Measurements from ENCODE around the gene NME7.

NME7 gene

DNA sequence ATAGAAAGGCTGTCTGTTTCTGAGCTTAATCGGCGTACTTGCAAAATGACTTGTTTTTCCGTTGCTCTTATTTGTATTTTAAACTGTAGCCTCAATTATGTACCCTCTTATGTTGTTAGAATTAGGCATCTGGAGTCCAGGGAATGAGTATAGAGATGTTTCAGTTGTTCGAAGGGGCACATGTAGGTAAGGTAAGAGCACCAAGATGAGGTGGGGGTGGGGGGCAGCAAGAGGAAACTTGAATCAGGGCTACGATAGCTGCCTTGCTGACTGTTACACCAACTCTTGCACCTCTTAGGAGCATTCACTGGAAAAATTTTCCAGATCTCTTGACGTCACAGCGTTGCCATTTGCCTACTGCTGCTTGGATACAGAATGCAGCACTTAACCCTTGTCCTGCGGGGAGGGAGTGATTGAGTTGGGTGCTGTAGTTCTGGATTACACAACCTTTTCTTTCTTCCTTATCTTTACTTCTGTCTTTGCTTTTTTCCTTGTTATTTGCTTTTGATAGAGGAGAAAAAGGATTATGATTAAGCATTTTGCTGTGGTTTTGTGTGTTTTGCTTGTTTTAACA lies 257.9 kb downstream of the NME7 start:
- peak; percentile 39 for DNase-seq (ENCODE audit: low read depth)
- H3K4me3 ChIP-seq (ENCODE audit: low read length) = peak overlapping the region; percentile 1; the same call in 1 of the 2 replicates
- no peak for TF ChIP-seq CTCF (conservative IDR thresholded peaks at IDR 0.05; ENCODE audit: low read length)

- peak overlapping the region; percentile 2 for H3K4me3 ChIP-seq (ENCODE audit: low read length)
- no peak for DNase-seq (ENCODE audit: low read depth)
- peak; percentile 19; the same call in 1 of the 2 replicates for TF ChIP-seq CTCF (conservative IDR thresholded peaks at IDR 0.05; ENCODE audit: low read length)
Observed at GRCh38 chr1:169108863-169109560, 258.6 kb downstream of the NME7 start.

DNA sequence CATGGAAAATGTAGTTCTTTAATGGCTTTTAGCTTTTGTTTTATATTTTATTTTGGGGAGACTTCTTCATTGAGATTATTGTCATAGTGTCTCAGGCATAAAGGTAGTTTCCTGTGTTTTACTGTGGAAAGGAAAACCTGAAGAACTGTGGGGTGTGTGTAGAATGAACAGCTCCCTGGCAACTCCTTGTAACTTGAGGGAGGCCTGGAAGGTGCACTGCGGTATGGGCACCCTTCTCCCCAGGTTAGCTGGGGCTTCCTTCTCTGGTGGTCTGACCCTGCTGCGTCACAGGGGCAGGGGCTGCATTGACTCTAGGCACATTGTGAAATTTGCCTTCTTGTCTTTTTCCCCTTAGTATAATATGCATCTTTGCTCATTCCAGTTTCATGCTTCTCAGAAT lies 259.4 kb downstream of the NME7 start:
- DNase-seq (ENCODE audit: low read depth) = no peak
- peak overlapping the region; percentile 80 for H3K4me3 ChIP-seq (ENCODE audit: low read length)
- no peak for TF ChIP-seq CTCF (conservative IDR thresholded peaks at IDR 0.05; ENCODE audit: low read length)

GRCh38 chr1:169107603-169108208 lies 259.9 kb downstream of the NME7 start:
- TF ChIP-seq CTCF (conservative IDR thresholded peaks at IDR 0.05; ENCODE audit: low read length) = no peak
- H3K4me3 ChIP-seq (ENCODE audit: low read length) = peak overlapping the region; percentile 80
- peak; percentile 23 for DNase-seq (ENCODE audit: low read depth)

- no peak for TF ChIP-seq CTCF (conservative IDR thresholded peaks at IDR 0.05; ENCODE audit: low read length)
- H3K4me3 ChIP-seq (ENCODE audit: low read length) = peak overlapping the region; percentile 80
- peak; percentile 23 for DNase-seq (ENCODE audit: low read depth)
Observed at GRCh38 chr1:169106921-169107602, 260.5 kb downstream of the NME7 start.

- peak; percentile 68 for DNase-seq (ENCODE audit: low read depth)
- TF ChIP-seq CTCF (conservative IDR thresholded peaks at IDR 0.05; ENCODE audit: low read length) = peak; percentile 24
- peak within 1 kb of the TSS; percentile 80 for H3K4me3 ChIP-seq (ENCODE audit: low read length)
Observed at GRCh38 chr1:169106095-169106920, 261.3 kb downstream of the NME7 start, which contains the start of gene ATP1B1. Gene ATP1B1 (plus strand): TSS chr1:169106690. CDS start chr1:169106830, 140 bp downstream.
